HG02870 (cell line): ENCODE data around the gene PITX1.
"Not testable (repeated sequence)": the region's sequence is repeated elsewhere in the genome, so short reads cannot be mapped to it uniquely, and the experiment has no call there.

Experiments used
- ATAC-seq: cut with Tn5 transposase; IDR thresholded peaks from one replicate; pipeline ENCODE4 v1.9.1; 2021; ENCODE audit warnings: mild to moderate bottlenecking, moderate library complexity; ENCODE audit not compliant: unreplicated experiment

PITX1 gene

DNA sequence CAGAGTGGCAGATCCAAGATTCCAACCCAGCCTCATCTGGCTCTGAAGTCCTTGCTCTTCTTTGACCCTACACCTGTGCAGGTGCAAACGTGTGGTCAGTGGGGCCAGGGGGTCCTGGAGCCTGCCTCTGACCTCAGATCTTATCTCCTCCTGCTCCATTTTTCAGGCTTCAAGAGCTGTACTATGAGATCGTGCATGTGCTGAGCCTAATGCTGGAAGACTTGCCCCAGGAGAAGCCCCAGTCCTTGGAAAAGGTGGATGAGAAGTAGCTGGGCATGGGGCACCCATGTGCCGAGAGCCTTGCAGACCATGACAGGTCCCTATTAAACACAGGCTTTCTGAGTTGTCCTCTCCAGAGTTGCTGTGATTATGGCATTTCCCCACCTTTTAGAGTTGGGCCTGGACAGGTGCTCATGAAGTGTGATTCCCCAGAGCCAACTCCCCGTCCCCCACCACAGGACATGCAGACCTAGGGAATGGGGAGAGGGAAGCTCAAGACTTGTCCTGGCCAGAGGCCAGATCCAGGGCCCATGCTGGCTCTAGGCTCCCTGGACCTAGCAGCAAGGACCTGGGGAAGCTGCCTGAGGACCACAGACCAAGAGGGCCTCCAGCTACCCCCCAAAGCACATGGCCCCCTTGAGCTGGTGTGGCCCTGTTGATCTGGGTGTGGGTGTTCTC is 22.5 kb downstream of the PITX1 start:
- no peak for ATAC-seq

GRCh38 chr5:135010502-135011354 is 23.3 kb downstream of the PITX1 start:
- no peak for ATAC-seq

- no peak for ATAC-seq
Measured at GRCh38 chr5:135009736-135010501, 24.1 kb downstream of the PITX1 start.

DNA sequence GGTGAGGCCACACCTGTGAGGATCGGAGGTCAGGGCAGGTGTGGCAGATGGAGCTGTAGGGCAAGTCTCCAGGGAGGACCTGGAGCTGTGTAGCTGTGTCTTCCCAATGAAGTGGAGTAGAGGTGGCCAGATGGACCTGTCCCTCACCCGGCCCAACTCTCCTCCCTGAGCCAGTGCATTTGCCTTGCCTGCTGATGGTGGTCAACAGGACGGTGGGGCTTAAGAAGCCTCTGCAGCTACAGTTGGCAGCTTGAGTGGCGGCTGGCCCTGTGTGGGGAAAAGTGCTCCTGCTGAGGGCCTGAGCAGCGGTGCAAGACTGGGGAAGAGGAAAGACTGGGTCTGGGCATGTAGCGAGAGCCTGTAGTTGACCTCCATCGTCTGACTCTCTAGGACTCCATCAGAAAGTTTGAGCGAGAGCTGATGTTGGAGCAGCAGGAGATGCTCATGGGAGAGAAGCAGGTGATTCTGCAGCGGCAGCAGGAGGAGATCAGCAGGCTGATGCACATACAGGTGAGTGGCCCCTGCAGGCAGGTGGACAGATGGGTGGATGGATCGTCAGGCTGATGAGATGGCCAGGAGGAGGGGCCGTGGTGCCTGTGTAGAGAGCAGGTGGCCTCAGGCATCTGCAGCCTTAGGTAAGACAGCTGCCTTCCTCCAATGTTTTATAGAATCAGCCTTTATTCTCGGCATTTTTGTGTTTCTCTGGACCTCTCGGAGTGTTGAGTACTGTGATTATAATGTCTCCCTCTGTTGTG is 24.9 kb downstream of the PITX1 start:
- no peak for ATAC-seq

DNA sequence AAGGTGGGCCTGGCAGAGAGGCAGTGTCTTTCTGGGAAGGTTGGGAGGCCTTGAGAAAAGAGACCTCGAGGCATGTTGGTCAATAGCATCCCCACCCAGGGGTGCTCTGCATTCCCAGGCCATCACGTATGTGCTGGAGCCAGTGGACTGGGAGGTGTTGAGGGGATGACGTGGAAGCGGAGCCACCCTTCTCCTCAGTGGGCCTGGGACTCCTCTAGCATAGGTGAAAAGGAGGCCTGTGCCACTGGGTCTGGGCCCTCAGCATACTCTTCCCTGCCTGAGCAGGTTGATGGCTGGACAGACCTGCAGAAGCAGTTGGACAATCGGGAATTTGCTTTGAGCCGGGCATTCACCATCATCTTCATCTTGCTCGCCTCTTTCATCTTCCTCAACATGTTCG is 25.5 kb downstream of the PITX1 start:
- no peak for ATAC-seq

DNA sequence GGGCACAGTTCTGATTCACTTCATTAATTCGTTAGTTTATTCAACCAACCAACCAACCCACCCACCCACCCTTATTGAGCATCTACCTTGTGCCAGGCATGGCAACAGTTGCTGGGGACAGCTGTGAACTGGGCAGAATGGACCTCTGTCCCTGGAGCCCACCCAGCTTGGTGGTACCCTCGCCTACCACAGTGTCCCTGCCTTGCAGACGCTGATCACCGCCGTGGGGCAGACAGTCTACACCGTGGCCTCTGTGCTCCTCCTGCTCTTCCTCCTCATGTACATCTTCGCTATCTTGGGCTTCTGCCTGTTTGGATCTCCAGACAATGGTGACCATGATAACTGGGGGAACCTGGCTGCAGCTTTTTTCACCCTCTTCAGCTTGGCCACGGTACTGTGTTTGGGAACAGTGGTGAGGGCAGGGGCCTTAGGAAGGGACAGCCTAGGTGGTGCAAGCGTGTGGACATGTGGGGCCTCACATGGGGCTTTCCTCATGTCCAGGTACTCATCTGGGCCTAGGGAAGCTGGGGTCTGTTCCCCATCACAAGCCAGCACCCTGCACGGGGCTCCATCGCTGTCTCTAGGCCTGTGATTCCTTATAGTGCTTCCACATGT is 26.2 kb downstream of the PITX1 start:
- no peak for ATAC-seq

DNA sequence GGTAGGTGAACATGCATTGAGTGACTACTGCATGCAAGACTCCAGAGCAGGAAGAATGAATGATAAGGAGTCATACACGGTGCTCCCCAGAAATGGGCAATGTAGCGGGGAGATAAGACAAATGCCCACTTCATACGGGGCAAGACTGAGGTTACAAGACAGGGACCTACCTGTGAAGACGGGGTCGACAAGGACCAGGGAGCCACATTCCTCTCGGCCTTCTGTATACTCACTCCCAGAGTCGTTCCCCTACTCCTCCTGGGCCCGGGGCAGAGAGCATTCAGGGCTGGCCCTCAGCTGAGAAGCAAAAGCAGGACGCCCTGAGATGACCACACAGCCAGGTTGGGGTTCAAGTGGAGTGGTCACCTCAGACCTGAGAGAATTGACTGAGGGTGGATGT is 26.7 kb downstream of the PITX1 start:
- ATAC-seq = no peak

GRCh38 chr5:135005076-135005475 is 29.0 kb downstream of the PITX1 start:
- ATAC-seq = no peak

GRCh38 chr5:135004376-135004775 is 29.7 kb downstream of the PITX1 start:
- no peak for ATAC-seq

GRCh38 chr5:134998068-134998467 is 36.0 kb downstream of the PITX1 start:
- not testable (repeated sequence) for ATAC-seq

DNA sequence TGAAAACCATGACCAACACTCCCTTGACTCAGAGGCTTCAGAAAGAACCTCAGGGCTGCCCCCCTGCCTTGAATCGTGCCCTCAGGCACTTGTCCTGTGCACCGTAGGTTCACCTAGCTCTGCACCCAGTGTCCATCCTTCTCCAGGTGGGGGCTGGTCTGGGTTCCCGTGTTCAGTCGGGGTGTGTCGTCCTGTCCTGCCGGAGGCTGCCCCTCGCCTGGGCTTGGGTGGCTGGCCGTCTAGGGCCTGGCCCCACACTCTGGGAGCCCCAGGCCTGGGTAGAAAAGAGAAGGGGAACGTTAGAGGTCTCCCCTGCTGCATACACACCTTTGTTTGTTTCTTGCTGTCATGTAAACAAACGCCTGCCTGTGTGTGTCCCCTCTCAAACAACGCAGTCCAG is 37.0 kb downstream of the PITX1 start:
- no peak for ATAC-seq

GRCh38 chr5:134995850-134996402 is 38.1 kb downstream of the PITX1 start:
- ATAC-seq = no peak

- ATAC-seq = no peak
Measured at GRCh38 chr5:134994560-134995156, 39.4 kb downstream of the PITX1 start.

GRCh38 chr5:134993161-134993560 is 40.9 kb downstream of the PITX1 start:
- no peak for ATAC-seq

- ATAC-seq = no peak
Measured at GRCh38 chr5:134992148-134992547, 41.9 kb downstream of the PITX1 start.

DNA sequence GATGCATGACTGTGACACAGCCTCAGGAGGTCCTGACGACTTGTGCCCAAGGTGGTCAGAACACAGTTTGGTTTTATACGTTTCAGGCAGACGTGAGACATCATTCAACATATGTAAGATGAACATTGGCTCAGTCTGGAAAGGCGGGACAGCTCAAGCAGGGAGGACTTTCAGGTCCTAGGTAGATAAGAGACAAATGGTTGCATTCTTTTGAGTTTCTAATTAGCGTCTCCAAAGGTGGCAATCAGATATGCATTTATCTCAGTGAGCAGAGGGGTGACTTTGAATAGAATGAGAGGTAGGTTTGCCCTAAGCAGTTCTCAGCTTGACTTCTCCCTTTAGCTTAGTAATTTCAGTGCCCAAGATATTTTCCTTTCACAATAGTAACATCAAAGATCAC is 43.8 kb downstream of the PITX1 start:
- ATAC-seq = not testable (repeated sequence)

GRCh38 chr5:134989266-134989830 is 44.7 kb downstream of the PITX1 start:
- ATAC-seq = no peak

- ATAC-seq = no peak
Measured at GRCh38 chr5:134982230-134982629, 51.8 kb downstream of the PITX1 start.

DNA sequence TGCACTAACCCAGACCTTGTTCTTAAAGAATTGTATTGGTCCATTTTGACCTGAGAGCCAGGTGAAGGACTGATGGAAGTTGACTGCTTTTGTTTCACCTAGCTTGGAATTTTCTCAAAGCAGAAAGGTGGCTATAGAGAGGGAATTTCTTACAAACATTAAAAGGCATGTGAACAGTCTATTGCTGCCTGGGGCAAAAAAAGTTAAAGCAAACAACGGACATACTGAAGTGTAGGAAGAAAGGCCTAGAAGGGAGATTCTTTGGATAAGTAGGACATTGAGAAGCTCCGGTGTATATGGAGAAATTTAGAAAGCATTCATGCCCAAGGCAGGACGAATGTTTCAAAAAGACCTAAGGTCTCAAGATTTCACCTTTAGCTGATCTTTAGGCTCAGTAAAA is 54.6 kb downstream of the PITX1 start:
- no peak for ATAC-seq
